ENCODE data around the gene IFNA21.
"Not testable (repeated sequence)": the region's sequence is repeated elsewhere in the genome, so short reads cannot be mapped to it uniquely, and the experiment has no call there.

The IFNA21 gene

DNA sequence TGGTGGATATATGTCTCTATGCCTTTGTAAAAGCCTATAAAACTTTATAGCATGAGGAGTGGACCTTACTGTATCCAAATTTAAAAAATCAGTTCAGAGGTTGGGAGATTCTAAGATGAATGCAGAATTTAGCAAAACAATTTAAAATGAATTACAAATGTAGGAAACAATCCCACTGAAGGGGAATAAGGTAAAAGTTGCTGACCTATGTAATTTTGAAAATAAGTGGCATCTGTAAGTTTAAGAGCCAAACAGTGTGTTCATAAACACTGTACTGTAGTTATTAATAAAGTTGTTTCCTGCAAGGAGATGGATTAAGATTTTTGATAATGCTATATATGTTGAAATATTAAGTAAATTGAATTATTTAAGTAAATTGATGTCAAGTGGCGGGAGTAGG lies 29.4 kb downstream of the IFNA21 start:
- no peak for DNase-seq

DNA sequence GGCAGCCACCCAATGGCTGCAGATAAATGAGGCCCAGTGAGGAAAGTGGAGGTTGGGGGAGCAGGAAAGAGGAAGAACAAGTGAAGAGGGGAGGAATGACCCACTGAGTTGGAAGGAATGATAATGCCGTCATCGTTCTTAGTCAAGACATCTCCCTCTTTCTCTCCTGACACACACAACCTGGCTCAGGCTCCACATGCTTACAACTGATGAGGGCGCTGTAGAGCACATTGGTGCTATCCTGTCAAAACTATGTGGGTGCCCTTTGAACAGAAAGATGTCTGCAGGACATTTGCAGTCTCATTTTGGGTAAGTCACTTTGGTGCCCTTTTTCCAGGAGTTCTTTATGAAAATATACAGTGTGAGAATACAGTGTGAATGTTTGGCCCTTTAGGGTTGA lies 30.7 kb downstream of the IFNA21 start:
- no peak for DNase-seq

DNA sequence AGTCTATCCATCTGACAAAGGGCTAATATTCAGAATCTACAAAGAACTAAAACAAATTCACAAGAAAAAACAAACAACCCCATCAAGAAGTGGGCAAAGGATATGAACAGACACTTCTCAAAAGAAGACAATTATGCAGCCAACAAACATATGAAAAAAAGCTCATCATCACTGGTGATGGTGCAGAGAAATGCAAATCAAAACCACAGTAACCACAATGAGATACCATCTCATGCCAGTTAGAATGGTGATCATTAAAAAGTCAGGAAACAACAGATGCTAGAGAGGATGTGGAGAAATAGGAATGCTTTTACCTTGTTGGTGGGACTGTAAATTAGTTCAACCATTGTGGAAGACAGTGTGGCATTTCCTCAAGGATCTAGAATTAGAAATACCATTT lies 38.3 kb downstream of the IFNA21 start:
- not testable (repeated sequence) for DNase-seq

DNA sequence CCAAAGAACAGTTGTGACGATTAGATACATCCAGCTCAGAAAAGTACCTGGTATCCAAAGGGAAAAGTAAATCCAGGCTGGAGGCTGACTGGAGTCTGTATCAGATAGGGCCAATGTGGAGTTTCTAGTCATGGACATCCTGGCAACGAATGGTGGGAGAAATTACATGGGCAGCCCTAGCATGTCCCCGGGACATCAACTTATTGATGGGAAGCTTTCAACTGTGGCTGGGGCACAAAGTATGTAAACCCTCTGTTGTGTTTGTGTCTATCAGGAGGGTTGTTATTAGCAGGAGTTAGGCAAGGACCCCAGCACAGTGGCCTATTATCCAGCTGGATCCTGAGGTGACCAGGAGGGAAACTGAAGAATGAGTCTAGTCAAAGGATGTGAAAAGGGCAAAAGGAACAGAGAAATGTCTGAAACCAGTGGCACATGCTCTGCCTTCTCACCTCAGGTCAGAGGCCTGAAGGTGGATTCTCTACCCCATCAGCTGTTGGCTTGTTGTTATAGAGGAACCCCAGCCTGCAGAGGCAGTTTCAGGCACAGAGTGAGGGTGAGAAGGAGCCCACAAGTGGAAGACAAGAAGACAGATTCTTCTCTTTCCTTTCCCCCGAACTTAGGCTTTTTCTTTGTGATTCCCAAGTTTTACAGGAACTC lies 44.7 kb downstream of the IFNA21 start:
- no peak for DNase-seq

DNA sequence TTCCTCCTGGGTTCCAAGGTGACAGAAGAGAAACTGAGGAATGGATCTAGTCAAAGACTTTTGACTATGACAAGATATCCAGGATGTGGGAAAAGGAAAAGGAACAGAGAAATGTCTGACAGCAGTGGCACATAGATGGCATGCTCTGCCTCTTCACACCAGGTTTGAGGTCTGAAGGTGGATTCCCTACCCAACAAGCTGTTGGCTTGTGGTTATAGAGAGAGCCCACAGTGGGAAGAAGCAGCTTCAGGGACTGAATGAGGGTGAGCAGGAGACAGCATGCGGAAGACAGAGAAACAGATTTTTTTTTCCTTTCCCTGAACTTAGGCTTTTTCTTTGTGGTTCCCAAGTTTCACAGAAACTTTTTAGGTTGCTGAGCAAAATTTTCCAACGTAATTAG lies 45.4 kb downstream of the IFNA21 start:
- DNase-seq = no peak

DNA sequence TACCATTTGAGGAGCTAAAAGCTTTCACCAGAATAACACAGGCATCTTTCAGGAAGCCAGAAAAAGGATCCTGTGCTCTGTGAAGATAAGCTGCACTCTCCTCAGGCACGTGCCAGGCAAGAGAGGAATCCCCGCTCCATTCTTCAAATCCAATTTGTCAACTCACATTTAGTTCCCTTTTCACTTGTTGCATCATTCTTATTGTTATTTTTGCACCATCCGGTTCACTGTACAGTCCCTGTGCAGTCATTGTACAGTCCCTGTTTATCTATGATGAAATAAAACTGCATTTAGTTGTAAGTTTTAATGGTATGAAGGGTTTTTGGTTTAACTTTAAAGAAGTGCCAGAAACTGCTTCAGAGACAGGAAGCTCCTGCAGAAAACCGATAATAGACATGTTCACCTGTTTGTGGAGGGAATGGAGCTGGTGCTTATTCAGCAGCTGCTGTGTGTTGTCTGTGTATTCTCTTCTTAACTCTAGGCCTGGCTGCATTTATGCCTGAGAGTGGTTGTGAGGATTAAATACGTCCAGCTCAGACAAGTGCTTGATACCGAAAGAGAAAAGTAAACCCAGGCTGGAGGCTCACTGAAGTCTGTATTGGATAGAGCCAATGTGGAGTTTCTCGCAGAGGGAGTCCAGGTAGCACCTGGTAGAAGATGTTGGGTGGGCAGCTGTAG lies 47.2 kb downstream of the IFNA21 start:
- no peak for DNase-seq
